DND-41 (cell line): ENCODE results near the gene PKHD1.

Experiments used
- CTCF ChIP-seq: IDR thresholded peaks from 2 replicates; pipeline ENCODE4 v1.5.1; 2012; ENCODE audit warnings: borderline replicate concordance, low read length, moderate library complexity, mild to moderate bottlenecking; ENCODE audit not compliant: poor library complexity, severe bottlenecking; ENCODE audit errors: extremely low read depth
- EZH2 ChIP-seq: IDR thresholded peaks from 3 replicates; pipeline ENCODE4 v1.6.1; 2012; ENCODE audit warnings: borderline replicate concordance, low read depth, mild to moderate bottlenecking, moderate library complexity, low read length, inconsistent platforms; ENCODE audit not compliant: severe bottlenecking

GRCh38 chr6:51633424-51633823, 454.0 kb downstream of the PKHD1 start:
- TF ChIP-seq EZH2 (no peak), CTCF (no peak)
